GM23338 (cell line): ENCODE results near the gene TNFAIP3.

Experiments used
- EZH2phosphoT487 ChIP-seq: fragments of 200-600 bp; sonication (generic); IDR thresholded peaks from one replicate; pipeline ENCODE4 v1.8.1; 2018; ENCODE audit warnings: antibody characterized with exemption; ENCODE audit not compliant: unreplicated experiment
- TF ChIP-seq, protein P1 (sequence below), 2 experiments: fragments of 200-600 bp in 1 of 2; sonication (generic) in 1 of 2; conservative IDR thresholded peaks; 2 replicates each; pipeline versions ENCODE4 v1.5.1 to v1.6.1; 2016 to 2017; ENCODE audit warnings: antibody characterized with exemption in 2 of 2, low read depth in 2 of 2, mild to moderate bottlenecking in 2 of 2, moderate library complexity in 1 of 2

DNA sequence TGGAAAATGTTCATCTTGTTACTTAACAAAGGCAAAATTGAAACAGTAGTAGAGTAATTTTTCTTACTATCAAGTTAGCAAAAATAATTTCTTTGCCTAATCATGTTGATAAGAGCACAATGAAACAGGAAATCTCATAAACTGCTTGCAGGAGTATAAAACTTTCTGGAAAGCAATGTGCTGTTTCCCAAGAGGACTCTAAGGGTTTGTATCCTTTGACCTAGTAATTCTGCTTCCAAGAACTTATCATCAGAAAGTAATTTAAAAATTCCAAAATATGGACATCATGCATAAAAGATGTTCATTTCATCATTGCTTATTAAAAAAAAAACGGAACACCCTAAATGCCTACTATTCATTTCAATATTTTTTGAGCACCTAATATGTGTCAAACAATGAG, 46.1 kb upstream of the TNFAIP3 start:
- no peak for TF ChIP-seq EZH2phosphoT487
- TF ChIP-seq, protein P1, sequence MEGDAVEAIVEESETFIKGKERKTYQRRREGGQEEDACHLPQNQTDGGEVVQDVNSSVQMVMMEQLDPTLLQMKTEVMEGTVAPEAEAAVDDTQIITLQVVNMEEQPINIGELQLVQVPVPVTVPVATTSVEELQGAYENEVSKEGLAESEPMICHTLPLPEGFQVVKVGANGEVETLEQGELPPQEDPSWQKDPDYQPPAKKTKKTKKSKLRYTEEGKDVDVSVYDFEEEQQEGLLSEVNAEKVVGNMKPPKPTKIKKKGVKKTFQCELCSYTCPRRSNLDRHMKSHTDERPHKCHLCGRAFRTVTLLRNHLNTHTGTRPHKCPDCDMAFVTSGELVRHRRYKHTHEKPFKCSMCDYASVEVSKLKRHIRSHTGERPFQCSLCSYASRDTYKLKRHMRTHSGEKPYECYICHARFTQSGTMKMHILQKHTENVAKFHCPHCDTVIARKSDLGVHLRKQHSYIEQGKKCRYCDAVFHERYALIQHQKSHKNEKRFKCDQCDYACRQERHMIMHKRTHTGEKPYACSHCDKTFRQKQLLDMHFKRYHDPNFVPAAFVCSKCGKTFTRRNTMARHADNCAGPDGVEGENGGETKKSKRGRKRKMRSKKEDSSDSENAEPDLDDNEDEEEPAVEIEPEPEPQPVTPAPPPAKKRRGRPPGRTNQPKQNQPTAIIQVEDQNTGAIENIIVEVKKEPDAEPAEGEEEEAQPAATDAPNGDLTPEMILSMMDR (conservative IDR thresholded peaks at IDR 0.05; ENCODE audit: low read depth in 2 of 2), result no peak
